NT2/D1 (cell line): Measurements from ENCODE around the gene RAB3GAP1.

Source experiments
- YY1 ChIP-seq: IDR thresholded peaks from 2 replicates; pipeline ENCODE4 v1.6.1; 2011; ENCODE audit not compliant: insufficient read length, insufficient read depth
- ZNF274 ChIP-seq: IDR thresholded peaks from 2 replicates; pipeline ENCODE4 v1.6.1; 2011; ENCODE audit warnings: mild to moderate bottlenecking, low read depth, low read length

- TF ChIP-seq ZNF274 (no peak), YY1 (no peak)
These were observed 111.8 kb downstream of the RAB3GAP1 start for GRCh38 chr2:135163901-135164300.
